Measurements from ENCODE around the gene TMEM108.

Gene TMEM108

GRCh38 chr3:133283958-133284807 lies 246.0 kb downstream of the TMEM108 start:
- DNase-seq = no peak

- DNase-seq = no peak
Observed at GRCh38 chr3:133289322-133289721, 251.1 kb downstream of the TMEM108 start.

- DNase-seq = no peak
Observed at GRCh38 chr3:133292296-133292695, 254.1 kb downstream of the TMEM108 start.

GRCh38 chr3:133293397-133294110 lies 255.4 kb downstream of the TMEM108 start:
- no peak for DNase-seq

GRCh38 chr3:133294253-133294652 lies 256.1 kb downstream of the TMEM108 start:
- DNase-seq = no peak

- no peak for DNase-seq
Observed at GRCh38 chr3:133295199-133295901, 257.2 kb downstream of the TMEM108 start.

- DNase-seq = no peak
Observed at GRCh38 chr3:133295944-133296917, 258.0 kb downstream of the TMEM108 start.

GRCh38 chr3:133296981-133297380 lies 258.8 kb downstream of the TMEM108 start:
- no peak for DNase-seq

GRCh38 chr3:133300102-133300501 lies 261.9 kb downstream of the TMEM108 start:
- DNase-seq = no peak

GRCh38 chr3:133301194-133301593 lies 263.0 kb downstream of the TMEM108 start:
- DNase-seq = no peak

- DNase-seq = no peak
Observed at GRCh38 chr3:133301731-133302130, 263.5 kb downstream of the TMEM108 start.

- DNase-seq = no peak
Observed at GRCh38 chr3:133303430-133303829, 265.2 kb downstream of the TMEM108 start.

- DNase-seq = no peak
Observed at GRCh38 chr3:133317866-133318265, 279.7 kb downstream of the TMEM108 start.

- no peak for DNase-seq
Observed at GRCh38 chr3:133328373-133328772, 290.2 kb downstream of the TMEM108 start.

GRCh38 chr3:133329626-133330025 lies 291.4 kb downstream of the TMEM108 start:
- DNase-seq = no peak

- no peak for DNase-seq
Observed at GRCh38 chr3:133330065-133330464, 291.9 kb downstream of the TMEM108 start.

GRCh38 chr3:133330522-133330921 lies 292.3 kb downstream of the TMEM108 start:
- no peak for DNase-seq

- no peak for DNase-seq
Observed at GRCh38 chr3:133354721-133355120, 316.5 kb downstream of the TMEM108 start.

GRCh38 chr3:133360476-133360875 lies 322.3 kb downstream of the TMEM108 start:
- DNase-seq = no peak

- no peak for DNase-seq
Observed at GRCh38 chr3:133361011-133361410, 322.8 kb downstream of the TMEM108 start.

- DNase-seq = no peak
Observed at GRCh38 chr3:133361435-133361834, 323.2 kb downstream of the TMEM108 start.

- no peak for DNase-seq
Observed at GRCh38 chr3:133362539-133362938, 324.3 kb downstream of the TMEM108 start.
